ENCODE measurements around the gene IMMP2L.

GRCh38 chr7:110948280-110948679 is 614.0 kb downstream of the IMMP2L start:
- no peak for TF ChIP-seq CTCF (IDR thresholded peaks at IDR 0.05; ENCODE audit: insufficient read depth, low read length, poor library complexity, severe bottlenecking)
- no peak for TF ChIP-seq EZH2phosphoT487 (conservative IDR thresholded peaks at IDR 0.05; ENCODE audit: low read length)

Data from SU-DHL-6 (cell line).